ENCODE results near the gene MYCBP.

Gene MYCBP

GRCh38 chr1:38814984-38815464 lies 58.1 kb downstream of the MYCBP start:
- no peak overlapping the region for H3K4me3 ChIP-seq (ENCODE audit: low read length in 2 of 2)
- H3K36me3 ChIP-seq (ENCODE audit: control insufficient read depth in 2 of 2, insufficient read depth in 2 of 2, low read length in 2 of 2) = no peaks in the 10 kb centered on the region
- no peak overlapping the region for H3K9ac ChIP-seq (ENCODE audit: low read depth in 1 of 2, low read length in 2 of 2)
- H3K4me1 ChIP-seq (ENCODE audit: control insufficient read depth in 2 of 2, insufficient read depth in 2 of 2, low read length in 2 of 2) = peaks cover 7 to 9% of the 10 kb centered on the region in 2 donors
- no peak overlapping the region for H3K27ac ChIP-seq (ENCODE audit: low read depth in 2 of 2, low read length in 2 of 2)
- H3K27me3 ChIP-seq (ENCODE audit: control insufficient read depth in 2 of 2, insufficient read depth in 2 of 2, low read length in 2 of 2) = peaks cover 30 to 44% of the 10 kb centered on the region in 2 donors
- peaks cover 0 to 4% of the 10 kb centered on the region in 2 donors for H3K9me3 ChIP-seq (ENCODE audit: control insufficient read depth in 2 of 2, low read length in 2 of 2)

- H3K36me3 ChIP-seq (ENCODE audit: control insufficient read depth in 2 of 2, insufficient read depth in 2 of 2, low read length in 2 of 2) = no peaks in the 10 kb centered on the region
- H3K9me3 ChIP-seq (ENCODE audit: control insufficient read depth in 2 of 2, low read length in 2 of 2) = peaks cover 0 to 4% of the 10 kb centered on the region in 2 donors
- H3K4me3 ChIP-seq (ENCODE audit: low read length in 2 of 2) = no peak overlapping the region
- no peak overlapping the region for H3K27ac ChIP-seq (ENCODE audit: low read depth in 2 of 2, low read length in 2 of 2)
- H3K27me3 ChIP-seq (ENCODE audit: control insufficient read depth in 2 of 2, insufficient read depth in 2 of 2, low read length in 2 of 2) = peaks cover 30 to 40% of the 10 kb centered on the region in 2 donors
- H3K9ac ChIP-seq (ENCODE audit: low read depth in 1 of 2, low read length in 2 of 2) = no peak overlapping the region
- peaks cover 7 to 9% of the 10 kb centered on the region in 2 donors for H3K4me1 ChIP-seq (ENCODE audit: control insufficient read depth in 2 of 2, insufficient read depth in 2 of 2, low read length in 2 of 2)
Measured at GRCh38 chr1:38814444-38814983, 58.6 kb downstream of the MYCBP start.

GRCh38 chr1:38812981-38813380 lies 60.2 kb downstream of the MYCBP start:
- H3K27ac ChIP-seq (ENCODE audit: low read depth in 2 of 2, low read length in 2 of 2) = no peak overlapping the region
- no peaks in the 10 kb centered on the region for H3K36me3 ChIP-seq (ENCODE audit: control insufficient read depth in 2 of 2, insufficient read depth in 2 of 2, low read length in 2 of 2)
- no peak overlapping the region for H3K9ac ChIP-seq (ENCODE audit: low read depth in 1 of 2, low read length in 2 of 2)
- H3K9me3 ChIP-seq (ENCODE audit: control insufficient read depth in 2 of 2, low read length in 2 of 2) = peaks cover 0 to 4% of the 10 kb centered on the region in 2 donors
- peaks cover 27 to 37% of the 10 kb centered on the region in 2 donors for H3K27me3 ChIP-seq (ENCODE audit: control insufficient read depth in 2 of 2, insufficient read depth in 2 of 2, low read length in 2 of 2)
- H3K4me3 ChIP-seq (ENCODE audit: low read length in 2 of 2) = no peak overlapping the region
- H3K4me1 ChIP-seq (ENCODE audit: control insufficient read depth in 2 of 2, insufficient read depth in 2 of 2, low read length in 2 of 2) = peaks cover under 1 to 3% of the 10 kb centered on the region in 2 donors
